Cardiac fibroblast (primary cell): Measurements from ENCODE around the gene PDRG1.
"Not testable (repeated sequence)": the region's sequence is repeated elsewhere in the genome, so short reads cannot be mapped to it uniquely, and the experiment has no call there.

Source experiments
- DNase-seq, 2 donors: peaks; one replicate each; pipeline versions ENCODE4 v3.0.0 to v3.0.0-alpha.2; 2010; ENCODE audit warnings: low read depth in 2 of 2
- H3K4me3 ChIP-seq, 2 donors: replicated peaks in 1 of 2; 1 replicate in 1 of 2; 2 replicates in 1 of 2; pipeline ENCODE4 v1.5.1; 2011; ENCODE audit warnings: low read depth in 2 of 2, low read length in 2 of 2, mild to moderate bottlenecking in 2 of 2, moderate library complexity in 1 of 2
- CTCF ChIP-seq: IDR thresholded peaks from one replicate; pipeline ENCODE4 v1.5.1; 2011; ENCODE audit warnings: low read depth, mild to moderate bottlenecking, low read length, inconsistent platforms

PDRG1 gene

DNA sequence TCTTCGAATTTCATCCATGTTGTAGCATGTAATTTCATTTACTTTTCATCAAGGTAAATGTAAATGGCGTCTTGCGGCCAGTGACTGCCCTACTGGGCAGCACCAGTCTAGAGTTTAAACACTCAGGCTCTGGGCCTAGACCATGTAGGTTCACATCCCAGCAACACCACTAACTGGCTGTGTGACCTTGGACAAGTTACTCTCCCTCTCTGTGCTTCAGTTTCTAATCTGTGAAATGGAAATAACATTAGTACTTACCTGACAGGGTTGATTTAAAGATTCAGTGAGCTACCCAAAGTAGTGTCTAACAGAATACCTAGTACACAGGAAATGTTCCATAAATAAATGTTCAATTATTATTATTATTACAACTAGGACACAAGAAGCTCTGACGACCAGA, 29.3 kb downstream of the PDRG1 start:
- no peak for TF ChIP-seq CTCF
- H3K4me3 ChIP-seq, result no peak overlapping the region
- no peak for DNase-seq

GRCh38 chr20:31922181-31922580, 29.7 kb downstream of the PDRG1 start:
- DNase-seq, result no peak
- no peak for TF ChIP-seq CTCF
- no peak overlapping the region for H3K4me3 ChIP-seq

- H3K4me3 ChIP-seq, DNase-seq: not testable (repeated sequence)
Observed at GRCh38 chr20:31921480-31921879, 30.4 kb downstream of the PDRG1 start.

DNA sequence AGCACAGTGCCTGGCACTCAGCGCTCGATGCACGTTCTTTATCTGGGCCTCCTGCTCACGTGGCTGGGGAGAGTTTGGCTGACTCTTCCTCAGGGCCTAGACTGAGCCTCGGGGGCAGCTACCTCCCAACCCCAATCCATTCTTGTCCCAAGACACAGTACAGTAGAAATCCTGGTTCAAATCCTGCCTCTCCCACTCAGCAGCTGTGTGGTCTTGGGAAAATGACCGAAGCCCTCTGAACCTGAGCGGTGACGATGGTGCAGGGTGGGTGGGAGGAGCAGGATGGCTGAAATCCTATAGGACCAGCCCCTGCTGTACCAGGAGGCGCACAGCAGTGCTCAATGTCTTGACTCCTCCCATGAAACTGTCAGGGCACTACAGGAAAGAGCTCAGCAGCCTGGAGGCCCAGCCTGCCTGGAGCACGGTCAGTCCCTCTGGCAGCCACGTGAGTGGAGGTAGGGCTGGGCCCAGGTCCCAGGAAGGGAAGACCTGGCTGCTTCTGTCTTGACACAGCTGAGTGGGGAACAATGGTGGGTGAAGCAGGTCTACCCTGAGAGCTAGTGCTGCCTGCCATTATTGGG, 31.5 kb downstream of the PDRG1 start:
- TF ChIP-seq CTCF, result no peak
- no peak overlapping the region for H3K4me3 ChIP-seq
- DNase-seq, result no peak

- no peak overlapping the region for H3K4me3 ChIP-seq
- no peak for TF ChIP-seq CTCF
- no peak for DNase-seq
Observed at GRCh38 chr20:31919410-31920155, 32.3 kb downstream of the PDRG1 start.

- no peak for TF ChIP-seq CTCF
- DNase-seq, result no peak
- H3K4me3 ChIP-seq, result no peak overlapping the region
Observed at GRCh38 chr20:31918466-31919105, 33.3 kb downstream of the PDRG1 start.

DNA sequence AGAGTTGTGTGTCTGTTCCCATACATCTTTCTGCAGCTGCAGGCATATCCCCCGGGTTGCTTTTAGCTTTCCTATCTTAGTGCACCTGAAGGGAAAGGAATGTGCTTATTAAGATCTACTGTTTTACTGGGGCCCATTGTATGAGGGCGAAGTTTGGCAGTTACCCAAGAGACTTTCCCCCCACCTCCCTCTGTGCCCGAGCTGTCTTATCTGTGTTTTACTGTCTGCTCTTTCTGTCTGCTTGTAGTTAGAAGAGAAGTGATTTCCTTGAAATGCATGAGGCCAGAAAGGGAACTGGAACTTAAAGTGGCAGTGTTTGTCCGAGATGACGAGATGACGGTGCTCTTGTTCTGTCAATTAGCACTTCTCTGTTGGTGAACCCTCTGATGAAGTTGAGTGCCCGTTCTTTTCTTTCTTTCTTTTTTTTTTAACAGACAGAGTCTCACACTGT, 33.9 kb downstream of the PDRG1 start:
- not testable (repeated sequence) for DNase-seq, H3K4me3 ChIP-seq
